ENCODE measurements around the gene SLC34A3. TPM values are rescaled to one million over a fixed set of nuclear protein-coding genes. Genes with fewer than 3 reads are reported as not detected.
A peak's percentile ranks its signal among the peaks of the same experiment; 100 is the strongest.

The SLC34A3 gene
- total and polyA plus RNA-seq, 2 donors (not counting 1 experiment from before 2014, with no cell fraction given) = not detected

- Mint-ChIP-seq H3K9me3 (ENCODE audit: insufficient read depth) (no peaks in the 10 kb centered on the region), H3K27ac (peak overlapping the region; percentile 80), H3K4me1 (peaks cover 36% of the 10 kb centered on the region), H3K27me3 (no peaks in the 10 kb centered on the region), H3K4me3 (peak overlapping the region; percentile 96)
- 95% methylated on average over 9 of the region's 9 CpGs for WGBS (ENCODE audit: insufficient coverage)
- Histone ChIP-seq H3K4me2 (replicated peaks; ENCODE audit: low read depth, low read length, poor library complexity, severe bottlenecking) (no peak overlapping the region), H4K20me1 (ENCODE audit: control insufficient read depth, insufficient read depth, low read length, poor library complexity, severe bottlenecking) (peaks cover 52% of the 10 kb centered on the region), H3K4me3 (ENCODE audit: control extremely low read depth in 1 of 5, extremely low read depth in 1 of 5, insufficient read depth in 1 of 5, low read depth in 2 of 5, low read length in 4 of 5) (no peak overlapping the region), H3K9ac (ENCODE audit: low read length) (no peak overlapping the region), H3K27ac (ENCODE audit: low read length in 2 of 2) (peak overlapping the region; percentile 74 to 90), H2AFZ (ENCODE audit: insufficient read depth, low read depth, low read length, poor library complexity, severe bottlenecking) (no peak overlapping the region), H3K27me3 (replicated peaks in 1 of 4; ENCODE audit: control extremely low read depth in 1 of 4, control insufficient read depth in 3 of 4, insufficient read depth in 4 of 4, low read length in 3 of 4) (no peaks in the 10 kb centered on the region), H3K36me3 (replicated peaks in 1 of 2; ENCODE audit: control extremely low read depth in 1 of 2, control insufficient read depth in 1 of 2, extremely low read depth in 1 of 2, insufficient read depth in 2 of 2, low read length in 1 of 2) (peaks cover 0 to 31% of the 10 kb centered on the region in 2 experiments), H3K79me2 (ENCODE audit: control insufficient read depth, insufficient read depth, low read length) (peaks cover 86% of the 10 kb centered on the region), H3K4me1 (ENCODE audit: control insufficient read depth in 2 of 2, insufficient read depth in 2 of 2, low read length in 2 of 2) (peaks cover 26 to 40% of the 10 kb centered on the region in 2 donors), H3K9me3 (ENCODE audit: control extremely low read depth in 1 of 3, control insufficient read depth in 2 of 3, insufficient read depth in 1 of 3, low read length in 2 of 3) (peaks cover 0 to 3% (median 0%) of the 10 kb centered on the region in 3 donors)
- TF ChIP-seq CTCF (IDR thresholded peaks at IDR 0.05) (no peak), EZH2 (IDR thresholded peaks at IDR 0.05; ENCODE audit: borderline replicate concordance, insufficient read depth, low read depth, low read length, poor library complexity, severe bottlenecking) (no peak)
- ChIA-PET CTCF (interaction anchor here (1.4 to 4.0 kb wide), 4 partner anchors 12 to 144 kb away, joined by 3 to 42 read pairs (median 18); partner anchors contain the start of genes CYSRT1, NPDC1, RNF224 and TPRN), POLR2A (interaction anchor here (1.8 kb wide), 1 partner anchor 16 kb away, joined by 5 read pairs; no protein-coding TSS in a partner anchor)
- intact Hi-C loops (cut with micrococcal nuclease) = no loop called here
- DNase-seq (no peak), ATAC-seq (ENCODE audit: low read depth) (no peak)
Observed at GRCh38 chr9:137190315-137190856, 40.3 kb upstream of the SLC34A3 start.

- DNase-seq = no peak
- ATAC-seq (ENCODE audit: low read depth) = no peak
- H3K79me2 ChIP-seq (ENCODE audit: control insufficient read depth, insufficient read depth, low read length) = peaks cover 85% of the 10 kb centered on the region
Observed at GRCh38 chr9:137191245-137191644, 39.5 kb upstream of the SLC34A3 start.

More at GRCh38 chr9:137191245-137191644, 39.5 kb upstream of the SLC34A3 start:
- Histone ChIP-seq H3K9ac (ENCODE audit: low read length) (no peak overlapping the region), H3K36me3 (replicated peaks in 1 of 2; ENCODE audit: control extremely low read depth in 1 of 2, control insufficient read depth in 1 of 2, extremely low read depth in 1 of 2, insufficient read depth in 2 of 2, low read length in 1 of 2) (peaks cover 0 to 22% of the 10 kb centered on the region in 2 experiments), H3K4me3 (ENCODE audit: control extremely low read depth in 1 of 5, extremely low read depth in 1 of 5, insufficient read depth in 1 of 5, low read depth in 2 of 5, low read length in 4 of 5) (no peak overlapping the region), H3K4me2 (replicated peaks; ENCODE audit: low read depth, low read length, poor library complexity, severe bottlenecking) (no peak overlapping the region), H4K20me1 (ENCODE audit: control insufficient read depth, insufficient read depth, low read length, poor library complexity, severe bottlenecking) (peaks cover 43% of the 10 kb centered on the region), H3K9me3 (ENCODE audit: control extremely low read depth in 1 of 3, control insufficient read depth in 2 of 3, insufficient read depth in 1 of 3, low read length in 2 of 3) (peaks cover 0 to 3% (median 0%) of the 10 kb centered on the region in 3 donors), H3K27ac (ENCODE audit: low read length in 2 of 2) (no peak overlapping the region), H3K27me3 (replicated peaks in 1 of 4; ENCODE audit: control extremely low read depth in 1 of 4, control insufficient read depth in 3 of 4, insufficient read depth in 4 of 4, low read length in 3 of 4) (no peaks in the 10 kb centered on the region), H2AFZ (ENCODE audit: insufficient read depth, low read depth, low read length, poor library complexity, severe bottlenecking) (no peak overlapping the region), H3K4me1 (ENCODE audit: control insufficient read depth in 2 of 2, insufficient read depth in 2 of 2, low read length in 2 of 2) (peaks cover 26 to 37% of the 10 kb centered on the region in 2 donors)
- Mint-ChIP-seq H3K4me1 (peaks cover 34% of the 10 kb centered on the region), H3K27me3 (no peaks in the 10 kb centered on the region), H3K9me3 (ENCODE audit: insufficient read depth) (no peaks in the 10 kb centered on the region), H3K4me3 (peak overlapping the region; percentile 76), H3K27ac (peak overlapping the region; percentile 80)
- ChIA-PET CTCF (no interaction called here), POLR2A (no interaction called here)
- no peak for TF ChIP-seq EZH2 (IDR thresholded peaks at IDR 0.05; ENCODE audit: borderline replicate concordance, insufficient read depth, low read depth, low read length, poor library complexity, severe bottlenecking)
- TF ChIP-seq CTCF (IDR thresholded peaks at IDR 0.05) = no peak
- intact Hi-C loops (cut with micrococcal nuclease) = no loop called here
- 82% methylated on average over 3 of the region's 3 CpGs for WGBS (ENCODE audit: insufficient coverage)

All from B cell (primary cell).